IPS-NIHi7 (cell line): Measurements from ENCODE around the gene PSEN2.

ENCODE experiments used
- DNase-seq: peaks from one replicate; pipeline ENCODE4 v3.0.0; 2012; ENCODE audit warnings: mixed read lengths; ENCODE audit errors: extremely low spot score

Gene PSEN2

GRCh38 chr1:226864311-226864710 is 6.1 kb upstream of the PSEN2 start:
- no peak for DNase-seq

GRCh38 chr1:226865590-226865989 is 4.8 kb upstream of the PSEN2 start:
- DNase-seq = no peak

- DNase-seq = no peak
Measured at GRCh38 chr1:226867461-226868054, 2.9 kb upstream of the PSEN2 start.

GRCh38 chr1:226868726-226869125 is 1.7 kb upstream of the PSEN2 start:
- no peak for DNase-seq

GRCh38 chr1:226870026-226870400 is 403 bp upstream of the PSEN2 start:
- no peak for DNase-seq

GRCh38 chr1:226871636-226872327 is 1.4 kb downstream of the PSEN2 start:
- no peak for DNase-seq

- no peak for DNase-seq
Measured at GRCh38 chr1:226872437-226872836, 2.0 kb downstream of the PSEN2 start.

- DNase-seq = no peak
Measured at GRCh38 chr1:226873771-226874578, 3.6 kb downstream of the PSEN2 start.

GRCh38 chr1:226874579-226875425 is 4.4 kb downstream of the PSEN2 start:
- DNase-seq = no peak

GRCh38 chr1:226875641-226876295 is 5.4 kb downstream of the PSEN2 start:
- DNase-seq = peak; percentile 43

- no peak for DNase-seq
Measured at GRCh38 chr1:226877669-226878068, 7.3 kb downstream of the PSEN2 start.

GRCh38 chr1:226880372-226881287 is 10.2 kb downstream of the PSEN2 start:
- no peak for DNase-seq

- no peak for DNase-seq
Measured at GRCh38 chr1:226881515-226882185, 11.2 kb downstream of the PSEN2 start.

- no peak for DNase-seq
Measured at GRCh38 chr1:226882187-226882586, 11.8 kb downstream of the PSEN2 start.

- DNase-seq = no peak
Measured at GRCh38 chr1:226882631-226883409, 12.4 kb downstream of the PSEN2 start.

- DNase-seq = no peak
Measured at GRCh38 chr1:226883630-226884029, 13.2 kb downstream of the PSEN2 start.

- no peak for DNase-seq
Measured at GRCh38 chr1:226884116-226884625, 13.8 kb downstream of the PSEN2 start.

GRCh38 chr1:226884966-226885820 is 14.8 kb downstream of the PSEN2 start:
- no peak for DNase-seq
